Subcutaneous abdominal adipose tissue (tissue), 5 donors: ENCODE results near the gene ZC3H11A.

ENCODE experiments used
- H3K27ac ChIP-seq: one replicate; pipeline ENCODE4 v1.7.0; 2013; ENCODE audit warnings: low read depth, mild to moderate bottlenecking, inconsistent platforms, low read length, moderate library complexity
- H3K27me3 ChIP-seq, 5 donors: one replicate each; pipeline ENCODE4 v1.7.0; 2013; ENCODE audit warnings: low read length in 5 of 5, inconsistent platforms in 1 of 5; ENCODE audit not compliant: control insufficient read depth in 5 of 5, insufficient read depth in 4 of 5
- H3K36me3 ChIP-seq, 5 donors: one replicate each; pipeline ENCODE4 v1.7.0; 2013; ENCODE audit warnings: low read length in 5 of 5; ENCODE audit not compliant: control insufficient read depth in 5 of 5, insufficient read depth in 5 of 5
- H3K4me1 ChIP-seq, 5 donors: one replicate each; pipeline ENCODE4 v1.7.0; 2013; ENCODE audit warnings: low read length in 5 of 5, mild to moderate bottlenecking in 3 of 5, moderate library complexity in 1 of 5; ENCODE audit not compliant: control insufficient read depth in 5 of 5, insufficient read depth in 5 of 5
- H3K4me3 ChIP-seq, 5 donors: one replicate each; pipeline ENCODE4 v1.7.0; 2013; ENCODE audit warnings: low read length in 5 of 5, low read depth in 1 of 5
- H3K9ac ChIP-seq, 5 donors: one replicate each; pipeline ENCODE4 v1.7.0; 2013; ENCODE audit warnings: low read length in 5 of 5, mild to moderate bottlenecking in 4 of 5, moderate library complexity in 3 of 5
- H3K9me3 ChIP-seq, 5 donors: one replicate each; pipeline ENCODE4 v1.7.0; 2013; ENCODE audit warnings: low read length in 5 of 5; ENCODE audit not compliant: control insufficient read depth in 5 of 5
- donor health status: healthy.
- donor health status: healthy.
- donor health status: healthy.
- donor health status: healthy.
- donor health status: healthy.

Gene ZC3H11A

DNA sequence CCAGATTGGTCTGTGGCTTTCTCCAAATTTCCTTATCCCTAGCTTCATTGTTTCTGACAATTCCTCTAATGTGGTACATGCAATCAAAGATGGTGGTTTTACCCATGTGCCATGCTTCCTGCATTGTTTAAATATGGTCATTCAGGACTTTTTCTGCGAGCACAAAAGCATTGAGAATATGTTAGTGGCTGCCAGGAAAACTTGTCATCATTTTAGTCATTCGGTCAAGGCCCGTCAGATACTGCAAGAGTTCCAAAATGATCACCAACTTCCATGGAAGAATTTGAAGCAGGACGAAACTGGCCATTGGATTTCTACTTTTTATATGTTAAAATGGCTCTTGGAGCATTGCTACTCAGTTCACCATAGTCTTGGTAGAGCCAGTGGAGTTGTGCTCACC is 3.7 kb downstream of the ZC3H11A start:
- H3K9ac ChIP-seq: no peak overlapping the region
- H3K27me3 ChIP-seq: no peaks in the 10 kb centered on the region
- peak overlapping the region; percentile 100 for H3K27ac ChIP-seq
- H3K4me3 ChIP-seq: no peak overlapping the region
- peaks cover 5 to 10% (median 6%) of the 10 kb centered on the region in 5 donors for H3K36me3 ChIP-seq
- peaks cover 2 to 69% (median 56%) of the 10 kb centered on the region in 5 donors for H3K4me1 ChIP-seq
- H3K9me3 ChIP-seq: no peaks in the 10 kb centered on the region

DNA sequence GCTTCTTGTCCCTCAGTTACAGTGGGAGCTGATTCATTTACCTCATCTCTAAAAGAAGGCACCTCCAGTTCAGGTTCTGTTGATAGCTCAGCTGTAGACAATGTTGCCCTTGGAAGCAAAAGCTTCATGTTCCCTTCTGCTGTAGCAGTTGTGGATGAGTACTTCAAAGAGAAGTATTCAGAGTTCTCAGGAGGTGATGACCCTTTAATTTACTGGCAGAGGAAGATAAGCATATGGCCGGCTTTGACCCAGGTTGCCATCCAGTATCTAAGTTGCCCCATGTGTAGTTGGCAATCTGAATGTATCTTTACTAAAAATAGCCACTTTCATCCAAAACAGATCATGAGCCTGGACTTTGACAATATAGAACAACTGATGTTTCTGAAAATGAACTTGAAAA is 4.5 kb downstream of the ZC3H11A start:
- H3K27ac ChIP-seq: peak overlapping the region; percentile 100
- H3K9me3 ChIP-seq: no peaks in the 10 kb centered on the region
- H3K4me1 ChIP-seq: peaks cover 2 to 66% (median 54%) of the 10 kb centered on the region in 5 donors
- no peaks in the 10 kb centered on the region for H3K27me3 ChIP-seq
- H3K4me3 ChIP-seq: no peak overlapping the region
- peaks cover 5 to 10% (median 6%) of the 10 kb centered on the region in 5 donors for H3K36me3 ChIP-seq
- peak overlapping the region in 1 of 5 donors; percentile 13 for H3K9ac ChIP-seq

DNA sequence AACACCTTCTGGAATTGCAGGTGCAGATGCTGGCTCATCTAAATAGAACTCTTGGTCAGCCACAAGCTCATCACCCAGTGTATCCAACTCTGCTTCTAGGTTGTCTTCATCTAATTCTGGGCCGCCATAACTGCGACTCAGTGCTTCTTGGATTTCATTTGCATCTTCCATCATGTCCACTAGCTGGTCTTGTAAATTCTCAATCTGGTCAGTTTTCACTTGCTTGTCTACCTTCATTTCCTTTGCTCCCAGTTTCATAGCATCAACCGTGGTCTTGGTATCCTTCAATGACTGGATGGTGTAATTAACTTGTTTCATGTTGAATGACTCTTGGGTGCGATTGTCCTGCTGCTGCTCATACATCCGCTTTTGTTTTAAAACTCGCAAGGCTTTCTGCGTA is 10.3 kb downstream of the ZC3H11A start:
- H3K36me3 ChIP-seq: peaks cover 0 to 25% (median 16%) of the 10 kb centered on the region in 5 donors
- H3K27ac ChIP-seq: no peak overlapping the region
- peaks cover 0 to 32% (median 16%) of the 10 kb centered on the region in 5 donors for H3K4me1 ChIP-seq
- H3K27me3 ChIP-seq: no peaks in the 10 kb centered on the region
- H3K9ac ChIP-seq: no peak overlapping the region
- no peaks in the 10 kb centered on the region for H3K9me3 ChIP-seq
- H3K4me3 ChIP-seq: no peak overlapping the region

DNA sequence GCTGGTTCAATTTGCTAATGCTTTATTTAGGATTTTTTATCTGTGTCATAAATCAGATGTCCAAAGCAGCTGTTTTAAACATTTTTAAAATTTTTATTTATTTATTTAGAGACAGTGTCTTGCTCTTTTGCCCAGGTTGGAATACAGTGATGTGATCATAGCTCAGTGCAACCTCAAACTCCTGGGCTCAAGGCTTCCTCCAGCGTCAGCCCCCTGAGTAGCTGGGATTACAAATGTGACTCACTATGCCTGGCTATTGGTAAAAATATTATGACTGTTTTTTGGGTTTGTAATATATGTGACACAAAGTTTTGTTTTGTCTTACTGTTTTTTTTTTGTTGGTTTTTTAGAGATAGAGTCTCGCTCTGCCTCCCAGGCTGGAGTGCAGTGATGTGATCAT is 11.8 kb downstream of the ZC3H11A start:
- Histone ChIP-seq H3K4me1 (peaks cover 0 to 18% (median 13%) of the 10 kb centered on the region in 5 donors), H3K4me3 (no peak overlapping the region), H3K27me3 (no peaks in the 10 kb centered on the region), H3K9me3 (no peaks in the 10 kb centered on the region), H3K27ac (peak overlapping the region; percentile 1), H3K36me3 (peaks cover 0 to 25% (median 17%) of the 10 kb centered on the region in 5 donors), H3K9ac (no peak overlapping the region)

DNA sequence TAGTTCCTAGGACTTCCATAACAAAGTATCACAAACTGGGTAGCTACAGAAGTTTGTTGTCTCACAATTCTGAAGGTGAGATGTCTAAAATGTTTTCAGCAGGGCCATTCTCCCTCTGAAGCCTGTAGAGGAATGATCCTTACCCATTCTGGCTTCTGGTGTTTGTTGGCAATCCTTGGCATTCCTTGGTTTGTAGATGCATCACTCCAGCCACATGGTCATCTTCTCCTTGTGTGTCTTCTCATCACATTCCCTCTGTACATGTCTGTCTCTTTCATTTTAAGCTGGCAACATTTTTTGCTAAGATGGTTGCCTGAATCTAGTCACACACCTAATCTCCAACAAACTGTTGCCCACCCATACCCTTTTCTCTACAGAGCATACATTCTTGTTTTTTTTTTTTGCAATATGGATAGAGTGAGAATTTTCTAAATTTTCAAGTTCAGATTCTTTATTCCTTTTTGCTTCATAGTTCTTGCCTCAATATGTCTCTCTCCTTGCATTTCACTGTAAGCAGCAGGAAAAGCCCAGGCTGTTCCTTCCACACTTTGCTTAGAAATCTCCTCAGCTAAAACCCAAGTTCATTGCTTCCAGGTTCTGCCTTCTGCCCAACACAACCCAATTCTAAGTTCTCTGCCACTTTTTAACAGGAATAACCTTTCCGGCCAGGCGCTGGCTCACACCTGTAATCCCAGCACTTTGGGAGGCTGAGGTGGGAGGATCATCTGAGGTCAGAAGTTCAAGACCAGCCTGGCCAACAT is 18.3 kb downstream of the ZC3H11A start:
- H3K9ac ChIP-seq: no peak overlapping the region
- no peaks in the 10 kb centered on the region for H3K9me3 ChIP-seq
- H3K27ac ChIP-seq: no peak overlapping the region
- no peaks in the 10 kb centered on the region for H3K27me3 ChIP-seq
- no peaks in the 10 kb centered on the region for H3K4me1 ChIP-seq
- H3K4me3 ChIP-seq: no peak overlapping the region
- H3K36me3 ChIP-seq: peaks cover 17 to 26% (median 24%) of the 10 kb centered on the region in 5 donors

DNA sequence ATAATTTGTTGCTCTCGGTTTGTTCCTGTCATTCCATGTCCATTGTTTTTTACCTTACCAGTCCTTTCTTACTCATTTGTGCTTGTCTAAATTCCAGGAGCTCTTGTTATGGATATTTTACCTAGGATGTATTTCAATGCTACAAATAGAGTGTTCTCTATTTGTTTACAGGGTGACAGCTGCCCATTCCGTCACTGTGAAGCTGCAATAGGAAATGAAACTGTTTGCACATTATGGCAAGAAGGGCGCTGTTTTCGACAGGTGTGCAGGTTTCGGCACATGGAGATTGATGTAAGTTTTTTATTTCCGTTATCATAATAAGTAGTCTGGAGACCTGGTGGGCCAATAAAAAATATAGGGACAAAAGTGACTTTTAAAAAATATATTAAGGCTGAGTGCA is 23.0 kb downstream of the ZC3H11A start:
- Histone ChIP-seq H3K27me3 (no peaks in the 10 kb centered on the region), H3K9ac (no peak overlapping the region), H3K36me3 (peaks cover 22 to 63% (median 60%) of the 10 kb centered on the region in 5 donors), H3K9me3 (no peaks in the 10 kb centered on the region), H3K4me3 (no peak overlapping the region), H3K4me1 (no peaks in the 10 kb centered on the region), H3K27ac (no peak overlapping the region)

DNA sequence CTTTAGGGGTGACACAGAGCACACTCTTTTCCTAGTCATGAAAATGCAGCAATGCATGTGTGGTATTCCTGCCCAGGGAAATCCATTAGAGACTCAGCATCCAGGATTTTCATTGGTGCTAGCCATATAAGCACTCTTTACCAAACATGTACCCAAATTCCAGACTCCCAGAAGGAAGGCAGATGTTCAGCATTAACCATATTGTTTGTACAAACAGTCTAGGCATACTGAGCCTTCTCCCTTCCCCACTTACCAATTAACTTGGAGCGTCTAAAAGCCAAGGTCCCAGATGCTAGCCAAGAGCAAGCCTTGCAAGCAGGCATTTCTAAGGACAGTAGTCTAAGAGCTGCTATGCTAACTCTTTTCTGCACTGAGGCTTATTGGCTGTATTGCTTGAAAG is 27.9 kb downstream of the ZC3H11A start:
- Histone ChIP-seq H3K4me1 (no peaks in the 10 kb centered on the region), H3K27me3 (no peaks in the 10 kb centered on the region), H3K36me3 (peaks cover 23 to 71% (median 63%) of the 10 kb centered on the region in 5 donors), H3K4me3 (no peak overlapping the region), H3K9ac (no peak overlapping the region), H3K9me3 (no peaks in the 10 kb centered on the region), H3K27ac (no peak overlapping the region)

DNA sequence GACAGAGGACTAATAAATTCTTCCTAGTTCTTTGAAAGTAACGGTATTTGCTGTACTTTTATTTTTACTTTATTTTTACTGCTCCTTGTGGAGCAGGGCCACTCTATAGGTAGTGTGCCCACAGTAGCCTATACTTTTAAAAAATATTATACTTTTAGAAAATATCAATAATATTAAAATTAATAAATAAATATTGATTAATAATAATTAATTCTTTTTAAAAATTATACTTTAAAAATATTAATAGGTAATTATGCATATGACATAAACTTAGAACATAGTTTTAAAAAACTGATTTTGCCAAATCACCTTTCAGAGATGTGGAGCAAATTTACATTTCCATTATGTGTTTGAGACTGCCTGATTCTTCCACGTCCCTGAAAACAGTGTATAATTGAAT is 30.8 kb downstream of the ZC3H11A start:
- H3K4me1 ChIP-seq: peaks cover 0 to 11% (median 4%) of the 10 kb centered on the region in 5 donors

DNA sequence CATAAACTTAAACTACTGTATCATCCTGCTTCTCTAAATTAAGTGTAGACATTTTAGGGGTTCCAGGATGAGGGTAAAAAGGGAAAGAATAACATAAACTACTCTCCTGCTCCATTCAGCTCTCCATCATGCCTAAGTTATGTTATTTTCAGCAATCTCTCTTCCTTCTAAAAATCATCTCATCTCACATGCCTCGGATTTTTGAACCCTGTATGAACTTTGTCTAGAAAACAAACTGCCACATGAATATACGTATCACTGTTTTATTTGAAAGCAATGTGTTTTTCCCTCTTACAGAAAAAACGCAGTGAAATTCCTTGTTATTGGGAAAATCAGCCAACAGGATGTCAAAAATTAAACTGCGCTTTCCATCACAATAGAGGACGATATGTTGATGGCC is 32.6 kb downstream of the ZC3H11A start:
- no peak overlapping the region for H3K27ac ChIP-seq
- no peaks in the 10 kb centered on the region for H3K9me3 ChIP-seq
- H3K4me1 ChIP-seq: peaks cover 0 to 11% (median 4%) of the 10 kb centered on the region in 5 donors
- H3K9ac ChIP-seq: no peak overlapping the region
- H3K27me3 ChIP-seq: no peaks in the 10 kb centered on the region
- H3K36me3 ChIP-seq: peaks cover 43 to 73% (median 47%) of the 10 kb centered on the region in 5 donors
- no peak overlapping the region for H3K4me3 ChIP-seq

More for the DNA sequence above, 30.8 kb downstream of the ZC3H11A start:
- Histone ChIP-seq H3K9me3 (no peaks in the 10 kb centered on the region), H3K4me3 (no peak overlapping the region), H3K9ac (no peak overlapping the region), H3K27ac (no peak overlapping the region), H3K36me3 (peaks cover 38 to 72% (median 54%) of the 10 kb centered on the region in 5 donors), H3K27me3 (no peaks in the 10 kb centered on the region)

DNA sequence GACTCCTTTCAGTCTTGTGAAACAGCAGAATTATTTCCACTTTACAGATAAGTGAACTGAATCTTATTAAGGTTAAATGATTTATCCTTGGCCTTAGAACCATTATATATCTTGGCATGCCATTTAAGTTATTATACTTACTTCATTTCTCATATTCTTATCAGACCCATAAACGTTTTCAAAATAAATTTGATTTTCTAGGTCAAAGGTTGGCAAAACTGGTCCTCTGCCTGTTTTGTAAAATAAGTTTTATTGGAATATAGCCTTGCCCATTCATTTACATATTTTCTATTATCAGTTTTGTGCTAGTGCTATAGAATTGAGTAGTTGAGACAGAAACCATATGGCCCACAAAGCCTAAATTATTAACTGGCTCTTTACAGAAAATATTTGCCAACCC is 33.1 kb downstream of the ZC3H11A start:
- H3K27ac ChIP-seq: peak overlapping the region; percentile 58
- H3K4me1 ChIP-seq: peaks cover 0 to 11% (median 4%) of the 10 kb centered on the region in 5 donors
- peaks cover 40 to 72% (median 43%) of the 10 kb centered on the region in 5 donors for H3K36me3 ChIP-seq

More for the DNA sequence above, 33.1 kb downstream of the ZC3H11A start:
- Histone ChIP-seq H3K4me3 (no peak overlapping the region), H3K9me3 (no peaks in the 10 kb centered on the region), H3K27me3 (no peaks in the 10 kb centered on the region), H3K9ac (no peak overlapping the region)
